Measurements from ENCODE around the gene DOCK8.

DNA sequence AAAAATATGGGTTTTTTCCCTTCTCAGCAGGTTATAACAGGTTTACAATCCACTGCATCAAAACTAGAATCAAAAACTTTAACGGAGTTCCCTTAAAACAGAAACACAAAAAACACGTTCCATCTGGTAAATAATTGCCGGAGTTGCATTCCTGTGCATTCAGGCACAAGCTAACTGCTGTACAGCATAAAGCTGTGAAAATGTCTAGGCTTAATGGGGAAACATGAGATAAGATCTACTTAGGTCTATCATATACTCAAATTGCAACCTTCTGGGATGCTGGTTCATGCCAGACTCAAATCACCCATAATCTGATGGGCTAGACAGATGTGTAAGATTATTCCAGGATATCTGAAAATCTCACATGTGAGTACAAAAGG is 265.3 kb downstream of the DOCK8 start:
- TF ChIP-seq CTCF (IDR thresholded peaks at IDR 0.05; ENCODE audit: insufficient read depth, low read depth, low read length) (no peak), EZH2 (IDR thresholded peaks at IDR 0.05; ENCODE audit: insufficient read depth, low read length) (no peak)
